ENCODE results near the gene ESR1.

DNA sequence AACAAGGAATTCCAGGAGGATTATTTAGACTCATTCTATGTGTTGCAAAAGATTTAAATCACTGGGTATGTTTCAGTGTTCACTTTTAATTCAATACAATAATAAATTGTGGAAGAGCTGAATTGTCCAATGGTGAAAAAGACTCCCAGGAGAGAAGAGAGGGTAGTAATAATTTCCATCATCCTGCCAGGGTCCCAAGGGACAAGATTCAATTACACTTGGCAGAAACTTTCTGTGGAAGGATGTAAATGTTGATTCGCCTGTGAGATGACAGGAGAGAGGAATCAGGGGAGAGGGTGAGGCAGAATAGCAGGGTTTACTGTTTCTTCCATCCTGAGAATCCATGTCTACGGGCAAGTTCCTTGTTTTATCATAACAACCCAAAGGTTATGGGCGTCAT, 342.7 kb downstream of the ESR1 start:
- no peak for TF ChIP-seq POLR2A (IDR thresholded peaks at IDR 0.05)
- no peak for TF ChIP-seq CTCF (IDR thresholded peaks at IDR 0.05)

Measured in tibial nerve (tissue), 3 donors.